Embryonic facial prominence (tissue), 1 donor: ENCODE data around the gene SLC29A2.
"Not testable (repeated sequence)": the region's sequence is repeated elsewhere in the genome, so short reads cannot be mapped to it uniquely, and the experiment has no call there.

Experiments used
- DNase-seq: peaks from one replicate; pipeline ENCODE4 v3.0.0-alpha.2; 2016; ENCODE audit errors: extremely low spot score

The SLC29A2 gene

DNA sequence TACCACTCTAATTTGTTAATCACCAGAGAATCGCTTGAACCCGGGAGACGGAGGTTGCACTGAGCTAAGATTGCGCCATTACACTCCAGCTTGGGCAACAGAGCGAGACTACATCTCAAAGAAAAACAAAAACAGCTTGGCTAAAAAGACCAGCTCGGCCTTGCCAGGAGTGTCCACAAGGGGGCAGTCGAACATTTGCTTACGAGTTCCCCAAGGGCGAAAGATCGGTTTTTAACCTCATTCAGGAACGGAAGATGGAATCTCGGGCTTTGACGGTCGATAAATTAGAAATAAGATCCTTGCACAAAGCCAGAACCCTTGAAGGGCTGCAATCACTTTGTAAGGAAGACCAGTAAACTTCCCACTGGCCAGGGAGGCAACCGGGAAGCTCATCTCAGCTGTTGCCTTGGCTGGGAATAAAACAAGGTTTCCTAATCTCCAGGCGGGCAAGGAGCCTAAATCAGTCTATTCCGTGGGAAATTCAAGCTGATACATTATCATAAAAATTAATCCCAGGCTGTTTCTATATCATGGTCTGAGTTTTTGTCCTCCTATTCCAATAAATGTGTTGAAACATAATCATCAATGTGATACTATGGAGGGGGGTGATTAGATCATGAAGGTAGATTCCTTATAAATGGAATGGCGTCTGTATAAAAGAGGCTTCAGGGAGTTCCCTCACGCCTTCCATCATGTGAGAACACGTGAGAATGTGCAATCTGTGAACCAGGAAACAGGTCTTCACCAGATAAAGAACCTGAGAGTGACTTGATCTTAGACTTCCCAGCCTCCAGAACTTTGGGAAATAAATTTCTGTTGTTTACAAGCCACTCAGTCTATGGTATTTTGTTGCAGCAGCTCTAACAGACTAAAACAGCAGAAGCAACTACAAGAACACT, 14.9 kb upstream of the SLC29A2 start:
- DNase-seq, result peak; percentile 52

DNA sequence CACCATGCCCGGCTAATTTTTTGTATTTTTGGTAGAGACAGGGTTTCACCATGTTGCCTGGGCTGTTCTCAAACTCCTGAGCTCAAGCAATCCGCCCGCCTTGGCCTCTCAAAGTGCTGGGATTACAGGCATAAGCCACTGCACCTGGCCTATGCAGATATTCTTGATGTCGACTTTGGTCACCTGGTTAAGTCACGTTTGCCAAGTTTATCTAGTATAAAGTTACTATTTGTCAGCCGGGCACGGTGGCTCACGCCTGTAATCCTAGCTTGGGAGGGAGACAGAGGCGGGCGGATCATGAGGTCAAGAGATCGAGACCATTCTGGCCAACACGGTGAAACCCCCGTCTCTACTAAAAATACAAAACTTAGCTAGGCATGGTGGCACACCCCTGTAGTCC, 12.8 kb upstream of the SLC29A2 start:
- DNase-seq, result not testable (repeated sequence)

GRCh38 chr11:66380264-66380663, 8.7 kb upstream of the SLC29A2 start:
- DNase-seq, result not testable (repeated sequence)

DNA sequence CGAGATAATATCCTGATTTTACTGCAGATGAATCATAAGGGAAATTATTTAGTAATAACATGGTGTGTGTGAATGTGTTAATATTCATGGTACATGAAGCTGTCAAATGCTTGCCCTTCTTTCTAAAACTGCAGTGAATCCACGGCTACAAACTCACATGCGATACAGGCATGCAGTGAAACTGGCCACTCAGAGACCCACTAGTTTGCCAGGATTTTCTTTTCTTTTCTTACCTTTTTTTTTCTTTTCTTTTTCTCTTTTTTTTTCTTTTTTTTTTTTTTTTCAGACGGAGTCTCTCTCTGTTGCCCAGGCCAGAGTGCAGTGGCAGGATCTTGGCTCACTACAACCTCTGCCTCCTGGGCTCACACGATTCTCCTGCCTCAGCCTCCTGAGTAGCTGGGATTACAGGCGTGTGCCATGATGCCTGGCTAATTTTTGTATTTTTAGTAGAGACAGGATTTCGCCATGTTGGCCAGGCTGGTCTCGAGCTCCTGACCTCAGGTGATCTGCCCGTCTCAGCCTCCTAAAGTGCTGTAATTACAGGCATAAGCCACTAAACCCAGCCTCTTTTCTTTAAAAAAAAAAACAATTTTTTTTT, 2.2 kb upstream of the SLC29A2 start:
- DNase-seq, result not testable (repeated sequence)

DNA sequence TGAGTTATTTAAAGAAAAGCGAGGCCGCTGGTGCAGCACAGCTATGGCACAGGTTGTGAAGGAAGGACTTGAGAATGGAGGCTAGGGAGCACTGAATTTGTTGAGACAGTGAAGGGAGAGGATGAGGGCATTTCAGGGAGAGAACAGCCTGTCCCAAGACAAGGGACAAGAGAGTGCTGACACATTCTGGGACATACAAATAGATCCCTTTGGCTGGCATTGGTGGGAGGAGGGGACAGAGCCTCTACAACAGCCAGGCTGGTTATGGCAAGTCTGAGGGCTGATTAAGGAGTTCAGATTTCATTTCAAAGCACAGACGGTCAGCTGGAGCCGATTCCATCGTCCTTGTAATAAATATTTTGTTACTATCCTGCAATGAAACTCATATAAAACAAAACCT, 1.7 kb upstream of the SLC29A2 start:
- DNase-seq, result no peak

GRCh38 chr11:66369073-66369894, 2.3 kb downstream of the SLC29A2 start:
- no peak for DNase-seq

GRCh38 chr11:66368484-66368883, 3.1 kb downstream of the SLC29A2 start:
- no peak for DNase-seq

- no peak for DNase-seq
These were observed 3.8 kb downstream of the SLC29A2 start for GRCh38 chr11:66367561-66368312.

DNA sequence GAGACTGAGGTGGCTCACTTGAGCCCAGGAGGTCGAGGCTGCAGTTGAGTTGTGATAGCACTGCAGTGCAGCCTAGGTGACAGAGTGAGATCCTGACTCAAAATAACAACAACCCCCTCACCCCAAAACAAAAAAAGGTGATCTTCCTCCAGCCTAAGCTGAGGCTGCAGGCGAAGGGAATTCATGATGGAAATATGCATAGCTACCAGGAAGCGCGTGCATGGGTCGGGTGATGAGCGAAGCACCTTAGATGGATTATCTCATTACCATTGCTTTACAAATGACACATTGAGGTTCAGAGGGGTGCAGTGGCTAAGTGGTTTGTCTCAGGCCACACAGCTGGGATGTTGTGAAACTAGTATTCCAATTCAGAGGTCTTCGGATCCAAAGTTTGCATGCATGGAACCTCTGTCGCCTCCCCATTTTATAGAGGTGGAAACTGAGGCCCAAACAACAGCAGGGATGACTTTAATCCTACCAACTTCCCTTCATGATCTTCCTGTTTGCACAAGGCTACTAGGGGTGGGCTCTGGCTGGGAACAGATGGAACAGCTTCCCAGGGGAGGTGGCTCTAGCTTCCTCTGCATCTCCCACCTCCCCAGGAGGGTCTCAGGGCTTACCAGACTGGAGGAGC, 4.6 kb downstream of the SLC29A2 start:
- DNase-seq, result no peak

DNA sequence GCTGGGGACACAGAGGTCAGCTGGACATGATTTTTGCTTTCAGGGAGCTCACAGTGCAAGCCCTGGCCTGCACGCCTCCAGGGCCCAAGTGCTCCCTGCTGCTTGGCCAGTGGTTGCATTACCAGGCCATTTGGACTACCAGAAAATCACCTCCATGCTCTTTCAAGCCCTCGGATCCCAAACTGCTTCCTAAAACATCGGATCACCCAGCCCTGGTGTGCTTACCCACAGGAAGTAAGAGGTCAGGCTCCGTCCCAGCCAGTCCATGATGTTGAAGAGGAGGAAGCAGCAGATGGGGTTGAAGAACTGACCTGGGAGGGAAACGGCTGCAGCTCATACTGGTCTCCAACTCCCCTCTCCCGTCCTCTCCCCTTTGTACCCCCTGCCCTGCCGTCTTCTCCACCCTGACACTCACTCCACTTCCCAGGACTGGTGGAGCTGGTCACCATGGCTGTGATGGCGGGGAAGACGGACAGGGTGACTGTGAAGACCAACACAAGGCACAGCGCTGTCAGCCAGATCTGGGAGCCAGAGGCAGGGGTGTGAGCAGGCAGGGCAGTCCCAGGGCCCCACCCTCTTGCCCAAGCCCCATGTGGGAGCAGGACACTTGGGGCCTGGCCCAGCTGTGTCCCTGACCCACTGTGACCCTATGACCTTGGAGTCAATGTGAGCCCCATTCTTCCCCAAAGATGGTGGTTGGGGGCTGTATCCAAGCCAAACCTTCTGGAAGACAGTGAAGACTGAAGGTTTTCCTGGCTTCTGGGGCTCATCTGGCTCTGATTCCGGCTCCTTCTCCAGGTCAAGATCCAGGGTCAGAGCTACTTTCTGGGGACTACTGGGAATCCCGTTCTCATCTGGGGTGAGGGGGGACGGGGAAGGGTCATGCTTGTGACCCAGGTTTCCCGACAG, 5.6 kb downstream of the SLC29A2 start:
- no peak for DNase-seq

- DNase-seq, result no peak
These were observed 6.4 kb downstream of the SLC29A2 start for GRCh38 chr11:66365166-66365565.

GRCh38 chr11:66363805-66364535, 7.6 kb downstream of the SLC29A2 start:
- no peak for DNase-seq

- DNase-seq, result no peak
These were observed 8.4 kb downstream of the SLC29A2 start for GRCh38 chr11:66363187-66363601.

GRCh38 chr11:66362481-66363147, 8.9 kb downstream of the SLC29A2 start:
- no peak for DNase-seq

DNA sequence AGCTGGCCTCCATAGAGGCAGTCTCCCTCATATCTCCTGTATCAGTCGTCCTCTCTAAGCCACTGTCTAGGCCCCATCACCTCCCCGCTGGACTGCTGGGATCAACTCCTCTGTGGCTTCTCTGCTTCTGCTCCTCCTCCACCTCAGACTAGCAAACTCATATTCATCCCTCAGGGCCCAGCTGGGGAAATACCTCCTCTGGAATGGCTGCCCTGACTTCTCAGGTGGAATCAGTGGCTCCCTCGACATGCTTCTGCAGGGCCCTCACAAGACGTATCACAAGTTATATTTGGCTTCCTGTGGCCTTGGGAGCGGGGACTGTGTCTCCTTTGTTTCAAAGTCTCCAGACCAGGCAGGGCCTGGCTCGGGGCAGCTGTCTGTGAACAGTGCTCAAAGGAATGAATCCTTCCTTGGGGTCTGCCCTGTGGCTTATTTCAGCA, 10.0 kb downstream of the SLC29A2 start:
- DNase-seq, result no peak

DNA sequence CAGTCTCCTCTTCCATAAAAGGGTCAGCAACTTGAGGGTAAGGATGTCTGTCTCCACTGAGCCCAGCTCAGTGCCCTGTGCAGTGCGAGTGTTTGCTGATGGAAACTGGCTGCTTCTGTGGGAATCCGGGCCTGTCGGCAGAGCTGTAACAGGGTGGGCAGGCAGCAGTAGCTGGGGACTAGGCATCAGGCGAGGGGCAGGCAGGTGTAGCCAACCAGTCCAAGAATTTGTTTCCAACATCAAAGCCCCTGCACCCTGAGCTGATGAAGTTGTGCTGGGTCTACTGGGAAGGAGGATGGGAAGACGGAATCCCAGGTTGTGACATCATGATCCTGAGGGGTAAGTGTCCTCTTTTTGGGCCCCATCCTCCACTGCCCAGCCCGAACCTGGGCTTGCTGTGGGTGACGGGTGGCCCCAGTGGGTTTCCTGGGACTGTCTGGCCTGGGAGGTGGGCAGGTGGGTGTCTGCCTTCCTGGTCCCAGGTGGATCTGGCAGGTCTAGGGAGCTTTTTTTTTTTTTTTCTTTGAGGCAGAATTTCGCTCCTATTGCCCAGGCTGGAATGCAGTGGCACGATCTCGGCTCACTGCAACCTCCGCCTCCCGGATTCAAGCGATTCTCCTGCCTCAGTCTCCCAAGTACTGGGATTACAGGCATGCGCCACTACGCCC, 11.0 kb downstream of the SLC29A2 start:
- DNase-seq, result no peak

- DNase-seq, result no peak
These were observed 11.9 kb downstream of the SLC29A2 start for GRCh38 chr11:66359662-66360087.
